Right kidney (tissue), 1 donor: Measurements from ENCODE around the gene AUP1.
A peak's percentile ranks its signal among the peaks of the same experiment; 100 is the strongest.
"Not testable (repeated sequence)": the region's sequence is repeated elsewhere in the genome, so short reads cannot be mapped to it uniquely, and the experiment has no call there.

Source experiments
- DNase-seq: peaks from one replicate; pipeline ENCODE4 v3.0.0-alpha.2; 2016

Gene AUP1

DNA sequence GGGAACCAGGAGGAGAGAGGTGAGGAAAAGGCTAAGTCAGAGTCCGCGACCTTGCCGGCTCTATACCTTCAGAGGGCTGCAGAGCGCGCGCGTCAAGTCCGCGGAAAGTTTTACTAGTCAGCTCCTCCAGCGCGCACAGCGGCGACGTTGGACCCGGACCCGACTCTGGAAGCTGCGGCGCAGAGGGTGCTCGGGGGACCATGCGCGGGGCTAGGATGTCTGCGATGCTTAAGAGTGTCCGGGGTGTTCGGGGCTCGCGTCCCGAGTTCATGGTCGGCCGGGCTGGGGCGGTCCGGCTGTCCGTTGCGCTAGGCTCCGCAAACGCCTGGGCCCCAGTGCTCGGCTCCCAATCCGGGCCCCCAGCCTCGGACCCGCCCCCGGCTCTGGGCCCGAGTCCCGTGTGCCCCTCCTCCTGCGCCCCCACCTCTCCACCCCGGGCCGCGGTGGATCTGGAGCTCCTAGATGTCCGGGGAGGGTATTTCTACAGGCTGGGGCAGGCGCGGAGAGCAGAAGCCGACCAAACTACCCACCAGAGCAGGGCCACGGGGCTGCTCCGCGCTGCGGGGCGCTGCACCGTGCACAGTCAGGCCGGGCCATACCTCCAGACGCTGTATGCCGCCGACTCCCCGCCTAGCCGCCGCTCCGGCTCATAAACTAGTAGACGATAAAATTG, 30.1 kb downstream of the AUP1 start, which contains the start of gene LBX2:
TSS of gene LBX2 (minus strand) at position 337 of the 673 bp plus-strand sequence. CDS start at position 271, 66 bp downstream.
- DNase-seq = peak; percentile 80

- DNase-seq = peak; percentile 79
These were observed 30.8 kb downstream of the AUP1 start for GRCh38 chr2:74498500-74499266.

GRCh38 chr2:74497777-74498499, 31.6 kb downstream of the AUP1 start:
- peak; percentile 71 for DNase-seq

DNA sequence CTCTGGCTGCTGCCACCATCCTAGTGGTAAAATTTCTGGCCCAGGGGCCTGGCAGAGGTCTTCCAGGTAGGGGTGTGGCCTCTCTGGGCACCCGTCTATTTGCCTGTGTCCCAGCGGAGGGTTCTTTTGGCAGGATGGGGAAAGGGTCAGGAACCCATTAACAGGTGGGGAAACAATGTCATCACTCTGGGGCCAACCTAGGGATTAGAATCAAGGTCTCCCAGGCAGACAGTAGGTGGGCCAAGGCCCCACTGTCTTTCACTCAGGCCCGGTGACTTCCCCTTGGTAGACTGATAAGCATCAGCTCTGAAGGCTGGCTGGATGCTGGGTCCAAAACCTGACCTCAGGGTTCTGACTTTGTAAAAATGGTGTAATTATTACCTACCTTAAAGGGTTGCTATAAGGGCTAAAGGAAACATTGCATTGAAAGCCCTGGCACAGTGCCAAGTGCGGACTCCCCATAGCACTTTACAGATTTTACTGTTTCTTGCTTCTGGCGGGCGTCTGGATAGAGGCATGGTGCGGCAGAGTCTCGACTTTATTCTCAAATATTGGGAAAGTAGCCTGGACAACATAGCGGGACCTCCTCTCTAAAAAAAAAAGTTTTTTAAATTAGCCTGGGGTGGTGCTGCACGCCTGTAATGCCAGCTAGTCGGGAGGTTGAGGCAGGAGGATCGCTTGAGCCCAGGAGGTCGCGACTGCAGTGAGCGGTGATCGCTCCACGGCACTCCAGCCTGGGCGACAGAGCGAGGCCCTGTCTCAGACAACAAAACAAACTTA, 32.3 kb downstream of the AUP1 start:
- DNase-seq = no peak

- DNase-seq = no peak
These were observed 34.1 kb downstream of the AUP1 start for GRCh38 chr2:74495440-74495839.

DNA sequence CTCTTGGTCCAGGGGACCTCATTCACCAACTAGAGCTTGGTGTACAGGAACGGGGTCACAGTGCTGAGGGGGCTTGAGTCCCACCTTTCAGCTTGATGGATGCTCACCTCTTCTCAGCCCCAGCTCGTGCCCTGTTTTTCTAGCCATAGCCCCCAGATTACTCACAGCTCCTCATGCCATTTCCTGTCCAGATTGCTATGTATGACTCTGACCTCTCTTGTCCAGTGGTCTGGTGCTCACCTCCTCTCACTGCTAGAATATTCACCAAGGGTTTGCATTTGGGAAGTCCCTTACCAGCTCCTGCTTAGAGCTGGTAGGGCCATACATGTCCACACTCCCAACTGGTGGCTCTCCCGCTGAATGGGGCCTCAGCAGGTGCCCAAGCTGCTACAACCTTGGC, 36.0 kb downstream of the AUP1 start:
- no peak for DNase-seq

GRCh38 chr2:74491648-74492544, 37.6 kb downstream of the AUP1 start:
- no peak for DNase-seq

DNA sequence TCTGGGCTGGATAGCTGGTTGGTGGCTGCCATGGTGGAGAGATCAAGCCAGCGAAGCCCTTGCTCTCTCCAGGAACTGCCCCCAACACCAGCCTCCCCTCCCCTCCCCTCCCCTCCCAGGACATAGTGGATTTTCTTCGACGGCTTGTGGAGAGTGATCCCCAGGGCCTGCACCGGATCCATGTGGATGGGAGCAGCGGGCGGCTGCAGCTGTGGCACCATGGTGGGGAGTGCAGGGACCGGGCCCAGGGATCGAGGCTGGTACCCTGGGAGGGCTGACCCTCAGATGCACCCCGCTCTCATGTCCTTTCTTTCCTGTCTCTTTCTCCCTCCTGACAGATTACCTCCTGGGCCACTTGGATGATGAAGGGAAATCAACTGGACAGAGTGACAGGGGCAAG, 39.6 kb downstream of the AUP1 start:
- DNase-seq = no peak

GRCh38 chr2:74488643-74489481, 40.6 kb downstream of the AUP1 start:
- DNase-seq = no peak

DNA sequence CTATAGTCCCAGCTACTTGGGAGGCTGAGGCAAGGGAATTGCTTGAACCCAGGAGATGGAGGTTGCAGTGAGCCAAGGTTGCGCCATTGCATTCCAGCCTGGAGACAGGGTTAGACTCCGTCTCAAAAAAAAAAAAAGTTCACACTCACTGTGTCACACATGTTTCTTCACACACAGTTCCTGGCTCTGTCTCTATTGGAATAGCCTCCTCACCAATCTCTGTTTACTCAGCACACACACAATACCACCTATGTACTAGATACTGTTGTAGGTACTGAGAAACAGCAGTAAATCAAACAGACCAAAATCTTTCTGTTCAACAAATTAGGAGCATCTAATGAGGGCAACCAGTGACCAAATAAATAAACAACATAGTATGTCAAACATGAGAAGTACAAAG, 43.4 kb downstream of the AUP1 start:
- DNase-seq = no peak

- not testable (repeated sequence) for DNase-seq
These were observed 45.8 kb downstream of the AUP1 start for GRCh38 chr2:74483675-74484164.

GRCh38 chr2:74482801-74483674, 46.5 kb downstream of the AUP1 start, which contains the start of the genes CCDC142 and TTC31:
Gene CCDC142 (minus strand): TSS chr2:74482998. CDS start chr2:74482837, 161 bp downstream.
Gene TTC31 (plus strand): TSS chr2:74483081. CDS start chr2:74483096, 15 bp downstream.
- DNase-seq = peak; percentile 99

DNA sequence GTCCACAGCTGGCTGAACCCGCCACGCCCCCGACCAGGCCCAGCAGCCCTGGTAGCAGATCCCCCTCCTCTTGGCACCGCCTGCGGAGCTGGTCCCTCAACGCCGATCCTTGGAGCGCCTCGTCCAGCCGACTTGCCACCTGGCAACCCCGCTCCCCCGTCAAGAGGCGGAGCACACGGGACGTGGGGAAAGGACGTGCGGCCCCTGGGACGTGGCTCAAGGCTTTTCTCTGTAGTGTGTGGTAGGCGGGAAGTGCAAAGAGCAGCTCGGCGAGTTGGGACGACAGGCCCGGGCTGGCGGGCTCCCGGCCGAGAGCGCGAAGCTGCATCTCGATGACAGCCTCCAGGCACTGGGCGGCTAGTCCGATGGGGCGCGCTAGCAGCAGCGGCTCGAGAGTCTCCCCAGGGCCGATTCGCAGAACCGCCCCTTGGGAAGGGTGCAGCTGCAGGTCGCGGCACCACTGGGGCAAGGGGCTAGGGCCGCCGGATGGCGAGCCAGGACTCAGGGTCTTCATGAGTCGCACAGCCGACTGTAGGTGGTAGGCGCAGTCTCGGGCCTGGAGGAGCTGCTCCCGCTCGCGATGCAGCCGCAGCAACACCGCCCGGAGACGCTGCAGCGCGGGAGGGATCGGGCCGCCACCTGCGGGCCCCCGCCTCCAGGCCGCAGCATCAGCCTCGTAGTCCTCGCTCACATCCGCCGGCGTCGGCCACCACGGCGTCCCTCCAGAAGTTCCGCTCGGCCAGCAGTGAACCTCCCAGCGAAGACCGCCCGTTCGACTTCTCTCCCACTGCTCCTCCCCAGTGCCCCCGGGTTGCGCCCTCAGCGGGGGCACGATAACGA, 47.3 kb downstream of the AUP1 start:
- DNase-seq = peak; percentile 94

DNA sequence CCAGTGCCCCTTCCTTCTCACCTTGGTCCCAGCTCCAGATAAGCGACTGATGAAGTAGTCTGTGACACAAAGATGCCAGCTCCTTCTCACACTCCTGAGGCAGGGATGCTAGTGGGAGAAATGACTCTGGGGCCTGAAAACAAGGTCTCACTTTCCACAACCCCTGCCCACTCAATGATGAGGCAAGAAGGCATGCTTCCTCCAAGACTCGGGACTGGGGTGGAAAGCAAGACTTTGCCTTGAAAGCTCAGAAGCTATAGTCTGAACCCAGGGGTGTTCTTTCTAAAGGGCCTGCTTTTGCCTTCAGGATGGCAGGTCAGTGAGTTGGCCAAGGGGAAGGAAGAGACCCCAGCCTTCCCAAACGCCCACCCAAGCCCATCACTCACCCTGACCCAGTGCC, 48.1 kb downstream of the AUP1 start:
- no peak for DNase-seq
